Activated CD8-positive, alpha-beta T cell treated with anti-CD3 and anti-CD28 coated beads, Interleukin-2, amount 10 ng/mL, durations not matched to agents 7 days and 5 days (primary cell): ENCODE results near the gene C6orf118. TPM values are rescaled to one million over a fixed set of nuclear protein-coding genes. Genes with fewer than 3 reads are reported as not detected.

Experiments used
- ATAC-seq: fragments of 150-1000 bp; cut with Tn5 transposase; one replicate; pipeline ENCODE4 v1.10.0; 2021; ENCODE audit warnings: moderate library complexity
- CTCF ChIA-PET: fragments of 350-600 bp; sonication (Branson Sonifier 250); formaldehyde crosslinking; loops from one replicate; lab custom pipeline; 2021; ENCODE audit warnings: antibody characterized with exemption; lab: Charles Lee
- POLR2A ChIA-PET: fragments of 350-600 bp; sonication (Branson Sonifier 250); formaldehyde crosslinking; loops from one replicate; lab custom pipeline; 2021; ENCODE audit warnings: antibody characterized with exemption; lab: Charles Lee
- DNase-seq: peaks from one replicate; pipeline ENCODE4 v3.0.0-alpha.2; 2020
- H3K27ac Mint-ChIP-seq: one replicate; pipeline ENCODE4 v1.8.0; 2021; ENCODE audit warnings: mild to moderate bottlenecking, mixed read lengths
- H3K27me3 Mint-ChIP-seq: one replicate; pipeline ENCODE4 v1.8.0; 2021; ENCODE audit warnings: low read depth, mixed read lengths
- H3K36me3 Mint-ChIP-seq: one replicate; pipeline ENCODE4 v1.8.0; 2021; ENCODE audit warnings: low read depth, mixed read lengths
- H3K4me1 Mint-ChIP-seq: one replicate; pipeline ENCODE4 v1.8.0; 2021; ENCODE audit warnings: low read depth, mixed read lengths
- H3K4me3 Mint-ChIP-seq: one replicate; pipeline ENCODE4 v1.8.0; 2021; ENCODE audit warnings: mild to moderate bottlenecking, mixed read lengths
- H3K9me3 Mint-ChIP-seq: one replicate; pipeline ENCODE4 v1.8.0; 2022; ENCODE audit warnings: mixed read lengths; ENCODE audit not compliant: insufficient read depth
- total RNA-seq, 2 experiments: library from RNA; stranded (reverse); gene quantifications; one replicate each; pipeline ENCODE4 v1.2.3, GENCODE V29; 2021

Gene C6orf118
- total RNA-seq, 2 experiments from 2014 or later, result not detected

DNA sequence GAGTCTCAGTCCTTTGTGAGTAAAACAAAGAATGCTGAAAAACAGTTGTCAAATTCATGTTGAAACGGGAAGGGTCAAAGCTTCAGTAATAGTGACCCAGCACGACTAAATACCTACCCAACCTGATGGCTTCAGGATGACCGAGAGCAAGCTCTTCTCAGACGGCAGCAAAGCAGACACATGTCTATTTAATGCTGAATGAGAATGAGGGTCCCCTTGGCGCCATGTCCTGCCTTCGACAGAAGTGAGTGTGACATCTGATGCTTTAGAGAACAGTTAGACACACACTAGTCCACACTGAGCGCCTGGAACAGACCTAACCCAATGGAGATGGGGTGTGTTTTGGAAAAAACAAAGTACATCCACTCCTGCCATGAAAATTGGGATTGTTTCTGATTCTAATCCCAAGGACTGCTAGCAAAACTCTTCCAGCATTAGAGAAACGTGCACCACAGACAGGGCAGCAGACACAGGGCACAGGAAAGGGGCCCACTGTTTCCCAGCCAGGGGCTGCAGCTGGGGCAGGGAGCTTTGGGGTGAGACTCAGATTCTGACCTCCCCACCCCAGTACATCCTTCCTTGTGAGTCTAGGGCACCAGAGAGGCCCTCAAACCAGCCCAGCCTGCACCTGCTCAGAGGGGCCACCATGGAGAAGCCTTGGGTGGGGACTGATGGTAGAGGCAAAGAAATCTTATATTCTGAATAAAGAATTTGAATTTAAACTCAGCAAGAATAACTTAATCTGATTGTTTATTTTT lies 76.5 kb downstream of the C6orf118 start:
- CTCF ChIA-PET, result no interaction called here

DNA sequence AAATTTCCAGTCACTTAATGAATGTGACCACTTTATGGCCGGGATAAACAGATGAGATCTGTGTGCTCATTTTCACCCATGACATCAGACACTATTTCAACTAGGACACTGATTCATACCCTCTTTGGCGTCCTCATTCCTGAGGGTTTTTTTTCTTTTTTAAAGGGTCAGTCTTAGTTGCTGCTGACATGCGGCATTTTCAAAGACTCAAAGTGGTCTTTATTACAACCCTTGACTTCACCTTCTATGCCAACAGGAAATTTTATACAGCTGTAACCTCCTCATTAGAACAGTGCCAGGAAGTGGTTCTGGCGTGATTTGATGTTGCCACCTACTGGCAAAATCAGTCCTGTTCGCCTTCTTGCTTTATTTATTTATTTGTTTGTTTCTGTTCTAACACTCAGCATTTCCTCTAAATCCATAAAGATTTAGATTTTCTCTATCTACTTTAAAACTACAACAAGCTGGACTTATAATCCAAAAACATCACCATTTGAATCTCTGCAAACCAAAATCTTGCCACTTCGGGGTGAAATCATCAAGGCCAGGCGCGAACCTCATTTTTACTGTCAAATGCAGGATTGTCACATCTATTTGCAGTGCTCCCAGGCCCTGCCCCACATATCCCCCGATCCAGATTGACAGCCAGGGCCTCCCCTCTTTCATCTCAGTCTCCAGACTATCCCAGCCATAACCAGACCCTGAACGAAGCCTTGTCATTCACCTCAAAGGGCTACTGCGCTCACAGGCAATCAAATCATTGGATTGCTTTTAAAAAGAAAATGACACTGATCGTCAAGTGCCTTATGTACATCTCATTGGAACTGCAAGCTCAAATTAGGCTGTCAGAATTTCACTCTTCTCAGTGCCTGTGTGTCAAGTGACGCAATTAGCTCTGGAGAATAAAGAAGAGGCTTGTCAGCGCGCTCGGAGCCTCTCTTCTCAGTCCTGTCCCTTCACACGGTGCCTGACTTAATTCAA lies 77.5 kb downstream of the C6orf118 start:
- DNase-seq, result no peak
- H3K9me3 Mint-ChIP-seq, result peaks cover 8% of the 10 kb centered on the region
- no peaks in the 10 kb centered on the region for H3K36me3 Mint-ChIP-seq
- no peak overlapping the region for H3K4me3 Mint-ChIP-seq
- ChIA-PET POLR2A (no interaction called here), CTCF (no interaction called here)
- no peaks in the 10 kb centered on the region for H3K27me3 Mint-ChIP-seq
- no peaks in the 10 kb centered on the region for H3K4me1 Mint-ChIP-seq
- H3K27ac Mint-ChIP-seq, result no peak overlapping the region
- ATAC-seq, result no peak

More for the DNA sequence above, 76.5 kb downstream of the C6orf118 start:
- Mint-ChIP-seq H3K9me3 (peaks cover 10% of the 10 kb centered on the region), H3K4me1 (no peaks in the 10 kb centered on the region), H3K27ac (no peak overlapping the region), H3K27me3 (no peaks in the 10 kb centered on the region), H3K4me3 (no peak overlapping the region), H3K36me3 (no peaks in the 10 kb centered on the region)
- ATAC-seq (no peak), DNase-seq (no peak)
- POLR2A ChIA-PET, result no interaction called here

DNA sequence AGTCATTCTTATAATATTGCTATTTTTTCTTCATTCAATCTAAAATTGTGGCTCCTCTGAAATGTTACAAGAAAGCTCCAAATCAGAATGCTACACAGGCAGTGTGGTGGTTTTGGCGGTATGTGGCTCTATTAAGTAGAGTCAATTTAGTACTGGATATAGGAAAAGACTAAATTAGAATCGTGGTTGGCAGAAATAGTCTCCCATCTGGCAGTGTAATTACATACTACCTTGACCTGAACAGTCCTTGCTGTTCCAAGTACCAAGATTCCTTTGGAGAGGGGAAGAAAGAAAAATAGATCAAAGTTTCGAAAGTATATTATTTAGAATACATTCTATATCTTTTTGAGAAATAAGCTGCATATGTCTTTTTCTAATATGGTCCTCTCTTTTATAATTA lies 78.2 kb downstream of the C6orf118 start:
- Mint-ChIP-seq H3K4me3 (no peak overlapping the region), H3K36me3 (no peaks in the 10 kb centered on the region), H3K9me3 (peaks cover 8% of the 10 kb centered on the region), H3K4me1 (no peaks in the 10 kb centered on the region), H3K27me3 (no peaks in the 10 kb centered on the region), H3K27ac (no peak overlapping the region)
- DNase-seq (no peak), ATAC-seq (no peak)
- ChIA-PET CTCF (no interaction called here), POLR2A (no interaction called here)
